HepG2 (cell line): ENCODE measurements around the gene PEX11B. TPM values are rescaled to one million over a fixed set of nuclear protein-coding genes. Genes with fewer than 3 reads are reported as not detected.

Source experiments
- ATAC-seq: fragments of 200-7000 bp; cut with Tn5 transposase; 3 replicates; pipeline ENCODE4 v1.9.1; 2020; ENCODE audit warnings: mild to moderate bottlenecking, moderate library complexity
- BruUV-seq: library from RNA; stranded (reverse); fragments of 400-500 nt; replicated peaks from 2 replicates; lab custom pipeline; 2021; lab: Mats Ljungman, UMichigan
- CTCF ChIA-PET: fragments of 300-600 bp; formaldehyde crosslinking; extraction: SDS; loops from one replicate; lab custom pipeline; 2021; ENCODE audit warnings: low total read pairs, inconsistent platforms, low intra/inter-chr PET ratio; lab: Yijun Ruan, JAX
- POLR2A ChIA-PET: fragments of 350-600 bp; sonication (Branson Sonifier 250); formaldehyde crosslinking; loops from one replicate; lab custom pipeline; 2020; ENCODE audit warnings: antibody characterized with exemption, inconsistent platforms; lab: Yijun Ruan, JAX
- DNase-seq: peaks from one replicate; pipeline ENCODE4 v3.0.0-alpha.2; 2015; ENCODE audit warnings: low spot score
- FAIRE-seq: peaks from 3 replicates; lab custom pipeline; 2011; peaks lifted over from hg19 to GRCh38; lab: Jason Lieb, UNC
- H2AFZ ChIP-seq: one replicate; pipeline ENCODE4 v1.6.1; 2011; ENCODE audit warnings: low read length, inconsistent platforms
- H3K27ac ChIP-seq: fragments of 300-600 bp; 3 replicates; pipeline ENCODE4 v1.8.0; 2011; ENCODE audit warnings: mixed run types, mild to moderate bottlenecking, mixed read lengths, low read length, inconsistent platforms; ENCODE audit not compliant: insufficient read depth; ENCODE audit errors: extremely low read length
- H3K27me3 ChIP-seq, 2 experiments: fragments of 200-600 bp in 1 of 2; 2 replicates in 1 of 2; 3 replicates in 1 of 2; pipeline versions ENCODE4 v1.6.0 to v1.8.0; 2011; ENCODE audit warnings: low read length in 2 of 2, mild to moderate bottlenecking in 2 of 2, moderate library complexity in 2 of 2, inconsistent platforms in 1 of 2; ENCODE audit not compliant: insufficient read depth in 2 of 2, control insufficient read depth in 1 of 2
- H3K36me3 ChIP-seq, 2 experiments: fragments of 200-600 bp in 1 of 2; replicated peaks in 1 of 2; 2 replicates in 1 of 2; 3 replicates in 1 of 2; pipeline versions ENCODE4 v1.5.1 to v1.8.0; 2011; ENCODE audit warnings: low read length in 2 of 2, inconsistent platforms in 1 of 2; ENCODE audit not compliant: insufficient read depth in 2 of 2, control insufficient read depth in 1 of 2
- H3K4me1 ChIP-seq: 2 replicates; pipeline ENCODE4 v1.5.1; 2012; ENCODE audit warnings: low read length, inconsistent platforms; ENCODE audit not compliant: insufficient read depth
- H3K4me2 ChIP-seq: 2 replicates; pipeline ENCODE4 v1.6.0; 2011; ENCODE audit warnings: low read depth, low read length, inconsistent platforms
- H3K4me3 ChIP-seq, 3 experiments: fragments of 200-600 bp in 1 of 3; sonication (generic), shearing (Covaris generic) in 1 of 3; replicated peaks in 1 of 3; 2 replicates each; pipeline ENCODE4 v1.5.1; 2011 to 2016; ENCODE audit warnings: low read length in 3 of 3, inconsistent platforms in 2 of 3, low read depth in 2 of 3, mild to moderate bottlenecking in 2 of 3, control low read depth in 1 of 3, mixed read lengths in 1 of 3; ENCODE audit not compliant: insufficient read depth in 1 of 3
- H3K79me2 ChIP-seq: one replicate; pipeline ENCODE4 v1.6.1; 2011; ENCODE audit warnings: low read length, inconsistent platforms; ENCODE audit not compliant: insufficient read depth
- H3K9ac ChIP-seq: 2 replicates; pipeline ENCODE4 v1.6.0; 2011; ENCODE audit warnings: mild to moderate bottlenecking, low read depth, low read length, inconsistent platforms; ENCODE audit not compliant: insufficient read depth
- H3K9me3 ChIP-seq: 2 replicates; pipeline ENCODE4 v1.5.1; 2012; ENCODE audit warnings: mild to moderate bottlenecking, low read length
- H4K20me1 ChIP-seq: 2 replicates; pipeline ENCODE4 v1.6.0; 2011; ENCODE audit warnings: inconsistent platforms, mild to moderate bottlenecking, low read length, moderate library complexity; ENCODE audit not compliant: insufficient read depth
- FOXA3 ChIP-seq: IDR thresholded peaks from 2 replicates; pipeline ENCODE4 v1.6.1; 2016; ENCODE audit warnings: missing genetic modification reagents, missing compliant biosample characterization
- HDAC2 ChIP-seq: sonication (generic); formaldehyde crosslinking; IDR thresholded peaks from 2 replicates; pipeline ENCODE4 v1.4.0; 2020; ENCODE audit warnings: missing genetic modification reagents
- HMG20A ChIP-seq: IDR thresholded peaks from 2 replicates; pipeline ENCODE4 v1.6.1; 2016; ENCODE audit warnings: borderline replicate concordance
- KLF16 ChIP-seq, 2 experiments: sonication (generic) in 1 of 2; formaldehyde crosslinking in 1 of 2; IDR thresholded peaks; 2 replicates each; pipeline versions ENCODE4 v1.6.1 to v1.8.0; 2016 to 2023; ENCODE audit warnings: missing genetic modification reagents in 2 of 2, missing compliant biosample characterization in 1 of 2
- ZFP36 ChIP-seq: fragments of 150-350 bp; IDR thresholded peaks from 2 replicates; pipeline ENCODE4 v1.6.1; 2018; ENCODE audit warnings: borderline replicate concordance, low read length, low read depth; ENCODE audit not compliant: partially characterized antibody
- ZNF501 ChIP-seq: sonication (generic); formaldehyde crosslinking; IDR thresholded peaks from 2 replicates; pipeline ENCODE4 v1.5.1; 2020; ENCODE audit warnings: mild to moderate bottlenecking, moderate library complexity, missing genetic modification reagents
- ZNF816 ChIP-seq: sonication (generic); formaldehyde crosslinking; IDR thresholded peaks from 2 replicates; pipeline ENCODE4 v1.8.0; 2022; ENCODE audit warnings: missing genetic modification reagents, mild to moderate bottlenecking, borderline replicate concordance
- WGBS: methylation state at CpG from one replicate; pipeline ENCODE4 v1.1.6; 2017; ENCODE audit warnings: low lambda C conversion rate; 5-methylcytosine and 5-hydroxymethylcytosine counted together
- in situ Hi-C: cut with HindIII; loops from 2 replicates; pipeline ENCODE4 v1.10.0; 2017; ENCODE audit warnings: low pct_unique_long_range_greater_than_20kb; ENCODE audit not compliant: extremely low pct_ligation_motif_present
- intact Hi-C: fragments of 100-400 bp; cut with micrococcal nuclease; formaldehyde crosslinking; loops from one replicate; pipeline ENCODE4 v1.10.0; 2022; ENCODE audit not compliant: unreplicated experiment
- polyA plus RNA-seq, 8 experiments: library from polyadenylated mRNA; depleted of rRNA in 3 of 8; stranded (reverse) in 7 of 8; unstranded in 1 of 8; fragments of >200 nt; fragmentation: Illumina TruSeq in 4 of 8; extraction: Trizol in 4 of 8; gene quantifications; 2 replicates each; pipeline versions ENCODE4 v1.2.1 to v1.2.3, GENCODE V29; 2011 to 2016; ENCODE audit warnings: low read depth in 4 of 8, missing spikeins in 1 of 8, mixed read lengths in 1 of 8; ENCODE audit not compliant: insufficient read depth in 1 of 8
- total RNA-seq, 5 experiments: library from RNA; depleted of rRNA; stranded (reverse); fragments of >200 nt; fragmentation: Illumina TruSeq; extraction: Trizol; gene quantifications; 2 replicates each; pipeline ENCODE4 v1.2.3, GENCODE V29; 2016; ENCODE audit warnings: low read depth in 1 of 5
- TF ChIP-seq, protein P1 (sequence below), 2 experiments: fragments of 450-650 bp in 1 of 2; sonication (generic) in 1 of 2; formaldehyde crosslinking; IDR thresholded peaks; 2 replicates each; pipeline versions ENCODE4 v1.5.0 to v1.8.0; 2020 to 2022; ENCODE audit warnings: mild to moderate bottlenecking in 1 of 2, missing genetic modification reagents in 1 of 2
- TF ChIP-seq, protein P2 (sequence below): IDR thresholded peaks from 2 replicates; pipeline ENCODE4 v1.6.1; 2016; ENCODE audit warnings: missing biosample characterization, missing genetic modification reagents, low read depth

Gene PEX11B
- total and polyA plus RNA-seq, 2 of the 13 experiments (the other 11 are each of a cell fraction or from before 2014, with no cell fraction given) = 21.6 to 48.4 TPM

DNA sequence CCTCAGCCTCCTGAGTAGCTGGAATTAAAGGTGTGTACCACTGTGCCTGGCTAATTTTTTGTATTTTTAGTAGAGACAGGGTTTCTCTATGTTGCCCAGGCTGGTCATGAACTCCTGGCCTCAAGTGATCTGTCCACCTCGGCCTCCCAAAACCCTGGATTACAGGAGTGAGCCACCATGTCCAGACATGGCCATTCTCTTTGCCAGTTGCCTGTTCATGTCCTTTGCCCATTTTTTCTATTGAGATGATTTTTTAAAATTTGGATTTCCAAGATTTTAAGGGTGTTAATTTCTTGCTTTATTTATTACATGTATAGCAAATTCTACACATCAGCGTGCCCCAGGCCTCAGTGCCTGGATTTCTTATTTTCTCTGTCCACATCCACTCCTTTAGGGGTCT is 48.8 kb upstream of the PEX11B start:
- intact Hi-C loops = no loop called here
- Histone ChIP-seq H3K36me3 (no peaks in the 10 kb centered on the region), H3K27ac (no peak overlapping the region), H3K9ac (no peak overlapping the region), H3K9me3 (no peaks in the 10 kb centered on the region), H3K27me3 (peaks cover 0 to 6% of the 10 kb centered on the region in 2 experiments; a peak in 1 of 5 replicates), H3K4me2 (no peak overlapping the region), H2AFZ (no peak overlapping the region), H3K4me3 (no peak overlapping the region), H3K79me2 (no peaks in the 10 kb centered on the region), H4K20me1 (no peaks in the 10 kb centered on the region), H3K4me1 (peaks cover 26% of the 10 kb centered on the region)
- WGBS = 95% methylated on average over 2 of the region's 2 CpGs
- no peak for TF ChIP-seq ZFP36
- no peak for TF ChIP-seq ZNF816
- TF ChIP-seq HMG20A = no peak
- TF ChIP-seq, protein P1, sequence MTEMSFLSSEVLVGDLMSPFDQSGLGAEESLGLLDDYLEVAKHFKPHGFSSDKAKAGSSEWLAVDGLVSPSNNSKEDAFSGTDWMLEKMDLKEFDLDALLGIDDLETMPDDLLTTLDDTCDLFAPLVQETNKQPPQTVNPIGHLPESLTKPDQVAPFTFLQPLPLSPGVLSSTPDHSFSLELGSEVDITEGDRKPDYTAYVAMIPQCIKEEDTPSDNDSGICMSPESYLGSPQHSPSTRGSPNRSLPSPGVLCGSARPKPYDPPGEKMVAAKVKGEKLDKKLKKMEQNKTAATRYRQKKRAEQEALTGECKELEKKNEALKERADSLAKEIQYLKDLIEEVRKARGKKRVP (CRISPR knock-in tag; IDR thresholded peaks at IDR 0.05) = no peak
- TF ChIP-seq KLF16 (CRISPR knock-in tag; IDR thresholded peaks at IDR 0.05) = no peak
- TF ChIP-seq HDAC2 (CRISPR knock-in tag) = no peak
- TF ChIP-seq, protein P2, sequence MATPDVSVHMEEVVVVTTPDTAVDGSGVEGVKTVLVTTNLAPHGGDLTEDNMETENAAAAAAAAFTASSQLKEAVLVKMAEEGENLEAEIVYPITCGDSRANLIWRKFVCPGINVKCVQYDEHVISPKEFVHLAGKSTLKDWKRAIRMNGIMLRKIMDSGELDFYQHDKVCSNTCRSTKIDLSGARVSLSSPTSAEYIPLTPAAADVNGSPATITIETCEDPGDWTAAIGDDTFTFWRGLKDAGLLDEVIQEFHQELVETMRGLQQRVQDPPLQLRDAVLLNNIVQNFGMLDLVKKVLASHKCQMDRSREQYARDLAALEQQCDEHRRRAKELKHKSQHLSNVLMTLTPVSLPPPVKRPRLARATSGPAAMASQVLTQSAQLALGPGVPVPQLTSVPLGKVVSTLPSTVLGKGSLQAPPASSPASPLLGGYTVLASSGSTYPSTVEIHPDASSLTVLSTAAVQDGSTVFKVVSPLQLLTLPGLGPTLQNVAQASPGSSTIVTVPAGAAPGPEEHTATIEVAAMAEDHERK (CRISPR knock-in tag) = no peak
- no peak for TF ChIP-seq ZNF501 (CRISPR knock-in tag)
- no peak for TF ChIP-seq FOXA3 (CRISPR knock-in tag)
- FAIRE-seq (no peak), DNase-seq (no peak), ATAC-seq (no peak)
- ChIA-PET CTCF (no interaction called here), POLR2A (no interaction called here)
- no TSS peak for BruUV-seq
- in situ Hi-C loops = no loop called here
